ENCODE results near the gene CYFIP1.

DNA sequence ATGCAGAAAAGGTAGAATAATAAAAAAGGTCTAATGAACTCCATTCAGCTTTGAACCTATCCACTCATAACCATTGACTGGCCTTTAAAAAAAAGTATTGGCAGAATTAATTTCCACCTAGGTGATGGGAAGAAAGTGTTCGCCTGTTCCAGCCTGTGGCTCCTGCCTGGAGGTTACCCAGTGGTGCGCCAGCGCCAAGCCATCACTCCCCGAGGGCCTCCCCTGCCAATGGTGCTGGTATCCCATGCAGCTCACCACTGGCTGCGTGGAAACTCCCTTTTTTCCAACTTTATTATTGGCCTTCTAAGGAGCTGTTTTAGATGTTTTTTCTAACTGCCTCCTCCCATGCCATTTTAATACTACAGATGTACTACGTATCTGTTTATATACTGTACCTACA, 112.3 kb downstream of the CYFIP1 start:
- no peak for TF ChIP-seq CTCF (IDR thresholded peaks at IDR 0.05 in 4 of 5, conservative IDR thresholded peaks at IDR 0.05 in 1 of 5)
- TF ChIP-seq POLR2A (IDR thresholded peaks at IDR 0.05), result no peak

All from gastrocnemius medialis (tissue), 4 donors.